22Rv1 (cell line): ENCODE data around the gene PPAT.

ENCODE experiments used
- CTCF ChIP-seq: fragments of 450-650 bp; IDR thresholded peaks from 2 replicates; pipeline ENCODE4 v1.5.1; 2017; ENCODE audit warnings: mild to moderate bottlenecking
- ZFX ChIP-seq: fragments of 450-650 bp; IDR thresholded peaks from 2 replicates; pipeline ENCODE4 v1.6.1; 2017; ENCODE audit warnings: antibody characterized with exemption, borderline replicate concordance

- TF ChIP-seq CTCF (no peak), ZFX (no peak)
These were observed 60.0 kb downstream of the PPAT start for GRCh38 chr4:56375458-56375857.
